Epithelial cell of esophagus (primary cell): ENCODE measurements around the gene CLCN6.

Experiments used
- DNase-seq: peaks from one replicate; pipeline ENCODE4 v3.0.0; 2010; ENCODE audit warnings: low read depth
- H3K4me3 ChIP-seq: 2 replicates; pipeline ENCODE4 v1.5.1; 2011; ENCODE audit warnings: mild to moderate bottlenecking, low read length, control low read depth
- CTCF ChIP-seq: IDR thresholded peaks from 2 replicates; pipeline ENCODE4 v1.5.1; 2011; ENCODE audit warnings: low read depth, mild to moderate bottlenecking, low read length, control low read depth, inconsistent platforms; ENCODE audit not compliant: insufficient read depth; ENCODE audit errors: missing control alignments

CLCN6 gene

GRCh38 chr1:11862890-11863289 is 56.9 kb downstream of the CLCN6 start:
- no peak for TF ChIP-seq CTCF
- peak; percentile 49 for DNase-seq
- H3K4me3 ChIP-seq, result no peak overlapping the region

GRCh38 chr1:11868331-11868980 is 62.5 kb downstream of the CLCN6 start:
- H3K4me3 ChIP-seq, result no peak overlapping the region
- no peak for DNase-seq
- TF ChIP-seq CTCF, result no peak

GRCh38 chr1:11869104-11869503 is 63.1 kb downstream of the CLCN6 start:
- no peak overlapping the region for H3K4me3 ChIP-seq
- no peak for TF ChIP-seq CTCF
- no peak for DNase-seq

GRCh38 chr1:11869650-11870207 is 63.7 kb downstream of the CLCN6 start:
- no peak overlapping the region for H3K4me3 ChIP-seq
- TF ChIP-seq CTCF, result no peak
- no peak for DNase-seq

- TF ChIP-seq CTCF, result no peak
- H3K4me3 ChIP-seq, result no peak overlapping the region
- no peak for DNase-seq
Observed at GRCh38 chr1:11872545-11872944, 66.6 kb downstream of the CLCN6 start.

- no peak for TF ChIP-seq CTCF
- no peak overlapping the region for H3K4me3 ChIP-seq
- DNase-seq, result no peak
Observed at GRCh38 chr1:11873395-11874257, 67.6 kb downstream of the CLCN6 start.
